Thyroid gland (tissue), 4 donors: ENCODE results near the gene NUDT3.
"Not testable (repeated sequence)": the region's sequence is repeated elsewhere in the genome, so short reads cannot be mapped to it uniquely, and the experiment has no call there.

ENCODE experiments used
- CTCF ChIP-seq, 6 experiments: fragments of 200-600 bp in 3 of 6; fragments of 450-650 bp in 3 of 6; sonication (generic) in 3 of 6; IDR thresholded peaks; one replicate each; pipeline ENCODE4 v1.5.1; 2016 to 2019; ENCODE audit warnings: antibody characterized with exemption in 6 of 6, mild to moderate bottlenecking in 2 of 6, inconsistent platforms in 1 of 6, moderate library complexity in 1 of 6
- POLR2A ChIP-seq, 2 donors: fragments of 450-650 bp; IDR thresholded peaks; one replicate each; pipeline ENCODE4 v1.6.1; 2017; ENCODE audit warnings: antibody characterized with exemption in 2 of 2, mild to moderate bottlenecking in 2 of 2, moderate library complexity in 1 of 2

GRCh38 chr6:34327313-34328205 is 64.9 kb downstream of the NUDT3 start:
- not testable (repeated sequence) for TF ChIP-seq CTCF, POLR2A (IDR thresholded peaks at IDR 0.05)
